Measurements from ENCODE around the gene PHF21A. TPM values are rescaled to one million over a fixed set of nuclear protein-coding genes. Genes with fewer than 3 reads are reported as not detected.

The PHF21A gene
- total and polyA plus RNA-seq, 2 of the 13 experiments (the other 11 are each of a cell fraction or from before 2014, with no cell fraction given), result 4.1 to 34.6 TPM

- FAIRE-seq (no peak), DNase-seq (ENCODE audit: low spot score) (no peak), ATAC-seq (no peak)
- intact Hi-C loops (cut with micrococcal nuclease; ENCODE audit: unreplicated experiment), result no loop called here
- Histone ChIP-seq H3K79me2 (ENCODE audit: insufficient read depth, low read length) (no peaks in the 10 kb centered on the region), H3K36me3 (replicated peaks in 1 of 2; ENCODE audit: control insufficient read depth in 1 of 2, insufficient read depth in 2 of 2, low read length in 2 of 2) (no peaks in the 10 kb centered on the region; a peak in 1 of 5 replicates), H3K4me3 (replicated peaks in 1 of 3; ENCODE audit: insufficient read depth in 1 of 3, low read depth in 2 of 3, low read length in 3 of 3) (no peak overlapping the region), H4K20me1 (ENCODE audit: insufficient read depth, low read length) (no peaks in the 10 kb centered on the region), H3K27ac (ENCODE audit: extremely low read length, insufficient read depth, low read length) (no peak overlapping the region), H3K9me3 (ENCODE audit: low read length) (no peaks in the 10 kb centered on the region), H3K27me3 (ENCODE audit: control insufficient read depth in 1 of 2, insufficient read depth in 2 of 2, low read length in 2 of 2) (0 out of 5 replicates have a peak, but pooled peaks cover 0 to under 1% of the 10 kb centered on the region in 2 experiments), H3K4me2 (ENCODE audit: low read depth, low read length) (no peak overlapping the region), H3K9ac (ENCODE audit: insufficient read depth, low read depth, low read length) (no peak overlapping the region), H3K4me1 (ENCODE audit: insufficient read depth, low read length) (peaks cover 25% of the 10 kb centered on the region), H2AFZ (ENCODE audit: low read length) (no peak overlapping the region)
- in situ Hi-C loops (cut with HindIII; ENCODE audit: extremely low pct_ligation_motif_present, low pct_unique_long_range_greater_than_20kb), result no loop called here
- 98% methylated on average over 5 of the region's 12 CpGs for WGBS (ENCODE audit: low lambda C conversion rate)
- no peak for TF ChIP-seq CCDC6 (CRISPR knock-in tag; IDR thresholded peaks at IDR 0.05)
- peak; percentile 54 for TF ChIP-seq AGO2 (optimal IDR thresholded peaks at IDR 0.05; ENCODE audit: low read depth, low read length)
- no TSS peak for BruUV-seq (replicated peaks)
- ChIA-PET CTCF (ENCODE audit: low intra/inter-chr PET ratio, low total read pairs) (no interaction called here), POLR2A (no interaction called here)
Measured at GRCh38 chr11:45926001-45926401, 195.3 kb downstream of the PHF21A start.

GRCh38 chr11:45925550-45925949 is 195.7 kb downstream of the PHF21A start:
- no peak for DNase-seq (ENCODE audit: low spot score)

More at GRCh38 chr11:45925550-45925949, 195.7 kb downstream of the PHF21A start:
- 87% methylated on average over 3 of the region's 3 CpGs for WGBS (ENCODE audit: low lambda C conversion rate)
- no peaks in the 10 kb centered on the region; a peak in 1 of 5 replicates for H3K36me3 ChIP-seq (replicated peaks in 1 of 2; ENCODE audit: control insufficient read depth in 1 of 2, insufficient read depth in 2 of 2, low read length in 2 of 2)
- no TSS peak for BruUV-seq (replicated peaks)
- no peak overlapping the region for H3K9ac ChIP-seq (ENCODE audit: insufficient read depth, low read depth, low read length)
- in situ Hi-C loops (cut with HindIII; ENCODE audit: extremely low pct_ligation_motif_present, low pct_unique_long_range_greater_than_20kb), result no loop called here
- H3K27me3 ChIP-seq (ENCODE audit: control insufficient read depth in 1 of 2, insufficient read depth in 2 of 2, low read length in 2 of 2), result 0 out of 5 replicates have a peak, but pooled peaks cover 0 to 1% of the 10 kb centered on the region in 2 experiments
- H3K27ac ChIP-seq (ENCODE audit: extremely low read length, insufficient read depth, low read length), result no peak overlapping the region
- no peaks in the 10 kb centered on the region for H4K20me1 ChIP-seq (ENCODE audit: insufficient read depth, low read length)
- no peaks in the 10 kb centered on the region for H3K79me2 ChIP-seq (ENCODE audit: insufficient read depth, low read length)
- CTCF ChIA-PET (ENCODE audit: low intra/inter-chr PET ratio, low total read pairs), result no interaction called here
- peaks cover 30% of the 10 kb centered on the region for H3K4me1 ChIP-seq (ENCODE audit: insufficient read depth, low read length)
- FAIRE-seq (no peak), ATAC-seq (no peak)
- H3K4me3 ChIP-seq (replicated peaks in 1 of 3; ENCODE audit: insufficient read depth in 1 of 3, low read depth in 2 of 3, low read length in 3 of 3), result no peak overlapping the region
- POLR2A ChIA-PET, result no interaction called here
- H3K9me3 ChIP-seq (ENCODE audit: low read length), result no peaks in the 10 kb centered on the region
- intact Hi-C loops (cut with micrococcal nuclease; ENCODE audit: unreplicated experiment), result no loop called here
- H2AFZ ChIP-seq (ENCODE audit: low read length), result no peak overlapping the region
- H3K4me2 ChIP-seq (ENCODE audit: low read depth, low read length), result no peak overlapping the region
- TF ChIP-seq MAFG (CRISPR knock-in tag; IDR thresholded peaks at IDR 0.05), result no peak
- TF ChIP-seq ZBTB1 (CRISPR knock-in tag; IDR thresholded peaks at IDR 0.05; ENCODE audit: borderline replicate concordance), result no peak
- no peak for TF ChIP-seq MEIS1 (CRISPR knock-in tag; IDR thresholded peaks at IDR 0.05; ENCODE audit: borderline replicate concordance)
- TF ChIP-seq CENPT (CRISPR knock-in tag; IDR thresholded peaks at IDR 0.05; ENCODE audit: low read depth), result no peak
- no peak for TF ChIP-seq PHB2 (IDR thresholded peaks at IDR 0.05; ENCODE audit: partially characterized antibody)
- no peak for TF ChIP-seq SMAD9 (CRISPR knock-in tag; IDR thresholded peaks at IDR 0.05)
- no peak for TF ChIP-seq ZNF883 (CRISPR knock-in tag; IDR thresholded peaks at IDR 0.05; ENCODE audit: not compliant biosample characterization)
- TF ChIP-seq ETV6 (CRISPR knock-in tag; conservative IDR thresholded peaks at IDR 0.05), result no peak
- TF ChIP-seq CBX1 (IDR thresholded peaks at IDR 0.05; ENCODE audit: low read depth), result no peak
- no peak for TF ChIP-seq THYN1 (CRISPR knock-in tag; IDR thresholded peaks at IDR 0.05; ENCODE audit: borderline replicate concordance, low read depth)
